ENCODE measurements around the gene YBEY. TPM values are rescaled to one million over a fixed set of nuclear protein-coding genes. Genes with fewer than 3 reads are reported as not detected.

The YBEY gene
- total and polyA plus RNA-seq, 2 of the 8 experiments (the other 6 are each of a cell fraction or from before 2014, with no cell fraction given), result 26.9 to 31.9 TPM

DNA sequence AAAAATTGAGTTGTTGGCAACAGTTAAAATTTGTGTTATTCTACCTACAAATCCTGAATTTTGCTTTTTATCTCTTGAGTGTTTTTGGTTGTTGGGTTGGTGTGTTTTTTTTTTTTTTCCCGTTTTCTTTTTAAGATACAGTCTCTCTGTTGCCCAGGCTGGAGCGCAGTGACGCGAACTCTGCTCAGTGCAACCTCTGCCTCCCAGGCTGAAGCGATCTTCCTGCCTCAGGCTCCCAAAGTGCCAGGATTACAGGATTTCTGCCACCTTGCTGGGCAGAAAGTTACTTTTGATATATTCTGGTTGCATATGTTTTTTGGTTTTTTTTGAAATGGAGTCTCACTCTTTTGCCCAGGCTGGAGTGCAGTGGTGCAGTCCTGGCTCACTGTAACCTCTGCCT is 42.0 kb downstream of the YBEY start (continued):
- no peak for TF ChIP-seq RBBP5 (IDR thresholded peaks at IDR 0.05; ENCODE audit: borderline replicate concordance, low read depth, low read length)
- TF ChIP-seq, protein P1, sequence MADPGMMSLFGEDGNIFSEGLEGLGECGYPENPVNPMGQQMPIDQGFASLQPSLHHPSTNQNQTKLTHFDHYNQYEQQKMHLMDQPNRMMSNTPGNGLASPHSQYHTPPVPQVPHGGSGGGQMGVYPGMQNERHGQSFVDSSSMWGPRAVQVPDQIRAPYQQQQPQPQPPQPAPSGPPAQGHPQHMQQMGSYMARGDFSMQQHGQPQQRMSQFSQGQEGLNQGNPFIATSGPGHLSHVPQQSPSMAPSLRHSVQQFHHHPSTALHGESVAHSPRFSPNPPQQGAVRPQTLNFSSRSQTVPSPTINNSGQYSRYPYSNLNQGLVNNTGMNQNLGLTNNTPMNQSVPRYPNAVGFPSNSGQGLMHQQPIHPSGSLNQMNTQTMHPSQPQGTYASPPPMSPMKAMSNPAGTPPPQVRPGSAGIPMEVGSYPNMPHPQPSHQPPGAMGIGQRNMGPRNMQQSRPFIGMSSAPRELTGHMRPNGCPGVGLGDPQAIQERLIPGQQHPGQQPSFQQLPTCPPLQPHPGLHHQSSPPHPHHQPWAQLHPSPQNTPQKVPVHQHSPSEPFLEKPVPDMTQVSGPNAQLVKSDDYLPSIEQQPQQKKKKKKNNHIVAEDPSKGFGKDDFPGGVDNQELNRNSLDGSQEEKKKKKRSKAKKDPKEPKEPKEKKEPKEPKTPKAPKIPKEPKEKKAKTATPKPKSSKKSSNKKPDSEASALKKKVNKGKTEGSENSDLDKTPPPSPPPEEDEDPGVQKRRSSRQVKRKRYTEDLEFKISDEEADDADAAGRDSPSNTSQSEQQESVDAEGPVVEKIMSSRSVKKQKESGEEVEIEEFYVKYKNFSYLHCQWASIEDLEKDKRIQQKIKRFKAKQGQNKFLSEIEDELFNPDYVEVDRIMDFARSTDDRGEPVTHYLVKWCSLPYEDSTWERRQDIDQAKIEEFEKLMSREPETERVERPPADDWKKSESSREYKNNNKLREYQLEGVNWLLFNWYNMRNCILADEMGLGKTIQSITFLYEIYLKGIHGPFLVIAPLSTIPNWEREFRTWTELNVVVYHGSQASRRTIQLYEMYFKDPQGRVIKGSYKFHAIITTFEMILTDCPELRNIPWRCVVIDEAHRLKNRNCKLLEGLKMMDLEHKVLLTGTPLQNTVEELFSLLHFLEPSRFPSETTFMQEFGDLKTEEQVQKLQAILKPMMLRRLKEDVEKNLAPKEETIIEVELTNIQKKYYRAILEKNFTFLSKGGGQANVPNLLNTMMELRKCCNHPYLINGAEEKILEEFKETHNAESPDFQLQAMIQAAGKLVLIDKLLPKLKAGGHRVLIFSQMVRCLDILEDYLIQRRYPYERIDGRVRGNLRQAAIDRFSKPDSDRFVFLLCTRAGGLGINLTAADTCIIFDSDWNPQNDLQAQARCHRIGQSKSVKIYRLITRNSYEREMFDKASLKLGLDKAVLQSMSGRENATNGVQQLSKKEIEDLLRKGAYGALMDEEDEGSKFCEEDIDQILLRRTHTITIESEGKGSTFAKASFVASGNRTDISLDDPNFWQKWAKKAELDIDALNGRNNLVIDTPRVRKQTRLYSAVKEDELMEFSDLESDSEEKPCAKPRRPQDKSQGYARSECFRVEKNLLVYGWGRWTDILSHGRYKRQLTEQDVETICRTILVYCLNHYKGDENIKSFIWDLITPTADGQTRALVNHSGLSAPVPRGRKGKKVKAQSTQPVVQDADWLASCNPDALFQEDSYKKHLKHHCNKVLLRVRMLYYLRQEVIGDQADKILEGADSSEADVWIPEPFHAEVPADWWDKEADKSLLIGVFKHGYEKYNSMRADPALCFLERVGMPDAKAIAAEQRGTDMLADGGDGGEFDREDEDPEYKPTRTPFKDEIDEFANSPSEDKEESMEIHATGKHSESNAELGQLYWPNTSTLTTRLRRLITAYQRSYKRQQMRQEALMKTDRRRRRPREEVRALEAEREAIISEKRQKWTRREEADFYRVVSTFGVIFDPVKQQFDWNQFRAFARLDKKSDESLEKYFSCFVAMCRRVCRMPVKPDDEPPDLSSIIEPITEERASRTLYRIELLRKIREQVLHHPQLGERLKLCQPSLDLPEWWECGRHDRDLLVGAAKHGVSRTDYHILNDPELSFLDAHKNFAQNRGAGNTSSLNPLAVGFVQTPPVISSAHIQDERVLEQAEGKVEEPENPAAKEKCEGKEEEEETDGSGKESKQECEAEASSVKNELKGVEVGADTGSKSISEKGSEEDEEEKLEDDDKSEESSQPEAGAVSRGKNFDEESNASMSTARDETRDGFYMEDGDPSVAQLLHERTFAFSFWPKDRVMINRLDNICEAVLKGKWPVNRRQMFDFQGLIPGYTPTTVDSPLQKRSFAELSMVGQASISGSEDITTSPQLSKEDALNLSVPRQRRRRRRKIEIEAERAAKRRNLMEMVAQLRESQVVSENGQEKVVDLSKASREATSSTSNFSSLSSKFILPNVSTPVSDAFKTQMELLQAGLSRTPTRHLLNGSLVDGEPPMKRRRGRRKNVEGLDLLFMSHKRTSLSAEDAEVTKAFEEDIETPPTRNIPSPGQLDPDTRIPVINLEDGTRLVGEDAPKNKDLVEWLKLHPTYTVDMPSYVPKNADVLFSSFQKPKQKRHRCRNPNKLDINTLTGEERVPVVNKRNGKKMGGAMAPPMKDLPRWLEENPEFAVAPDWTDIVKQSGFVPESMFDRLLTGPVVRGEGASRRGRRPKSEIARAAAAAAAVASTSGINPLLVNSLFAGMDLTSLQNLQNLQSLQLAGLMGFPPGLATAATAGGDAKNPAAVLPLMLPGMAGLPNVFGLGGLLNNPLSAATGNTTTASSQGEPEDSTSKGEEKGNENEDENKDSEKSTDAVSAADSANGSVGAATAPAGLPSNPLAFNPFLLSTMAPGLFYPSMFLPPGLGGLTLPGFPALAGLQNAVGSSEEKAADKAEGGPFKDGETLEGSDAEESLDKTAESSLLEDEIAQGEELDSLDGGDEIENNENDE (IDR thresholded peaks at IDR 0.05; ENCODE audit: insufficient replicate concordance, low read length), result no peak

All from H1 (cell line).